ENCODE data around the gene ESPN. TPM values are rescaled to one million over a fixed set of nuclear protein-coding genes. Genes with fewer than 3 reads are reported as not detected.
"Not testable (repeated sequence)": the region's sequence is repeated elsewhere in the genome, so short reads cannot be mapped to it uniquely, and the experiment has no call there.

Gene ESPN
- total RNA-seq, 1 donor from 2014 or later = 0.18 TPM

- ChIA-PET POLR2A (interaction anchor here (0.7 kb wide), 3 partner anchors 110 to 1319 kb away, joined by 3 to 4 read pairs (median 3); no protein-coding TSS in a partner anchor), CTCF (interaction anchor here (0.6 to 1.8 kb wide), 4 partner anchors 15 to 156 kb away, joined by 3 to 4 read pairs (median 3); no protein-coding TSS in a partner anchor)
- ATAC-seq (ENCODE audit: low read depth) = no peak
- Mint-ChIP-seq H3K36me3 (ENCODE audit: low read depth) (no peaks in the 10 kb centered on the region), H3K27ac (no peak overlapping the region), H3K9me3 (no peaks in the 10 kb centered on the region), H3K4me1 (peaks cover 13% of the 10 kb centered on the region), H3K4me3 (peak overlapping the region; percentile 77), H3K27me3 (peaks cover 11% of the 10 kb centered on the region)
- no peak for DNase-seq
- TF ChIP-seq CTCF (IDR thresholded peaks at IDR 0.05) = no peak
- intact Hi-C loops (cut with micrococcal nuclease) = loop anchor here (5.0 kb wide), 1 partner anchor 136 kb away; no protein-coding TSS in a partner anchor
Observed at GRCh38 chr1:6491081-6491449, 66.5 kb downstream of the ESPN start.

- POLR2A ChIA-PET = interaction anchor here (0.7 kb wide), 1 partner anchor 109 kb away, joined by 3 read pairs; no protein-coding TSS in a partner anchor
- Mint-ChIP-seq H3K27ac (peak within 1 kb of the TSS; percentile 5), H3K9me3 (no peaks in the 10 kb centered on the region), H3K27me3 (peaks cover 6% of the 10 kb centered on the region), H3K4me3 (peak within 1 kb of the TSS; percentile 77), H3K4me1 (peaks cover 9% of the 10 kb centered on the region), H3K36me3 (ENCODE audit: low read depth) (no peaks in the 10 kb centered on the region)
- CTCF ChIA-PET = interaction anchor here (1.0 to 1.8 kb wide), 3 partner anchors 54 to 155 kb away, joined by 3 to 4 read pairs (median 3); no protein-coding TSS in a partner anchor
- TF ChIP-seq CTCF (IDR thresholded peaks at IDR 0.05) = no peak
- ATAC-seq (ENCODE audit: low read depth) = no peak
- intact Hi-C loops (cut with micrococcal nuclease) = loop anchor here (5.0 kb wide), 1 partner anchor 136 kb away; no protein-coding TSS in a partner anchor
- no peak for DNase-seq
Observed at GRCh38 chr1:6491480-6491962, 66.9 kb downstream of the ESPN start, which contains the start of gene PLEKHG5. TSS of gene PLEKHG5 (minus strand) at chr1:6491667. CDS start at chr1:6477571, 14,096 bp downstream.

GRCh38 chr1:6491966-6492365 is 67.4 kb downstream of the ESPN start:
- TF ChIP-seq CTCF (IDR thresholded peaks at IDR 0.05) = no peak
- Mint-ChIP-seq H3K27me3 (peaks cover 9% of the 10 kb centered on the region), H3K27ac (no peak overlapping the region), H3K9me3 (no peaks in the 10 kb centered on the region), H3K4me3 (peak overlapping the region; percentile 77), H3K36me3 (ENCODE audit: low read depth) (no peaks in the 10 kb centered on the region), H3K4me1 (peaks cover 11% of the 10 kb centered on the region)
- ChIA-PET CTCF (interaction anchor here (1.0 kb wide), 1 partner anchor 155 kb away, joined by 3 read pairs; no protein-coding TSS in a partner anchor), POLR2A (no interaction called here)
- ATAC-seq (ENCODE audit: low read depth) = no peak
- intact Hi-C loops (cut with micrococcal nuclease) = loop anchor here (5.0 kb wide), 1 partner anchor 135 kb away; no protein-coding TSS in a partner anchor
- DNase-seq = no peak

DNA sequence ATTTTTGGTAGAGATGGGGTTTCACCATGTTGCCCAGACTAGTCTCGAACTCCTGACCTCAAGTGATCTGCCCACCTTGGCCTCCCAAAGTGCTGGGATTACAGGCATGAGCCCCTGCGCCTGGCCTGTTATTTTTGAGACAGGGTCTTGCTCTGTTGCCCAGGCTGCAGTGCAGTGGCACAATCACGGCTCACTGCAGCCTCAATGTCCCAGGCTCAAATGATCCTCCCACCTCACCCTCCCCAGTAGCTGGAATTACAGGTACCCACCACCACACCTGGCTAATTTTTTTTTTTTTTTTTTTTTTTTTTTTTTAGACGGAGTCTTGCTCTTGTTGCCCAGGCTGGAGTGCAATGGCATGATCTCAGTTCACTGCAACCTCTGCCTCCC is 69.3 kb downstream of the ESPN start:
- H3K4me3 Mint-ChIP-seq; H3K9me3 Mint-ChIP-seq; CTCF ChIA-PET; H3K36me3 Mint-ChIP-seq (ENCODE audit: low read depth); DNase-seq; H3K27ac Mint-ChIP-seq; ATAC-seq (ENCODE audit: low read depth): not testable (repeated sequence)
- intact Hi-C loops (cut with micrococcal nuclease) = loop anchor here (5.0 kb wide), 1 partner anchor 133 kb away; no protein-coding TSS in a partner anchor
- peaks cover 16% of the 10 kb centered on the region for H3K27me3 Mint-ChIP-seq
- POLR2A ChIA-PET = interaction anchor here (0.7 kb wide), 1 partner anchor 45 kb away, joined by 5 read pairs; no protein-coding TSS in a partner anchor
- H3K4me1 Mint-ChIP-seq = peaks cover 17% of the 10 kb centered on the region

GRCh38 chr1:6494627-6495026 is 70.1 kb downstream of the ESPN start:
- POLR2A ChIA-PET = interaction anchor here (0.7 kb wide), 1 partner anchor 44 kb away, joined by 5 read pairs; no protein-coding TSS in a partner anchor

More at GRCh38 chr1:6494627-6495026, 70.1 kb downstream of the ESPN start:
- Mint-ChIP-seq H3K9me3 (no peaks in the 10 kb centered on the region), H3K4me3 (no peak overlapping the region), H3K4me1 (peaks cover 17% of the 10 kb centered on the region), H3K36me3 (ENCODE audit: low read depth) (no peaks in the 10 kb centered on the region), H3K27ac (no peak overlapping the region), H3K27me3 (peaks cover 20% of the 10 kb centered on the region)
- ATAC-seq (ENCODE audit: low read depth) (no peak), DNase-seq (no peak)
- intact Hi-C loops (cut with micrococcal nuclease) = loop anchor here (5.0 kb wide), 1 partner anchor 133 kb away; no protein-coding TSS in a partner anchor
- CTCF ChIA-PET = no interaction called here
- TF ChIP-seq CTCF (IDR thresholded peaks at IDR 0.05) = no peak
